SW 1271 (cell line): ENCODE measurements around the gene TBL3.
"Not testable (repeated sequence)": the region's sequence is repeated elsewhere in the genome, so short reads cannot be mapped to it uniquely, and the experiment has no call there.

ENCODE experiments used
- DNase-seq, 2 experiments: peaks; one replicate each; lab custom pipeline; 2025; lab: John Stamatoyannopoulos, UW

TBL3 gene

GRCh38 chr16:1999866-2000514, 28.1 kb downstream of the TBL3 start:
- DNase-seq = no peak

- no peak for DNase-seq
These were observed 29.2 kb downstream of the TBL3 start for GRCh38 chr16:2001035-2001434.

GRCh38 chr16:2001456-2002355, 29.9 kb downstream of the TBL3 start:
- no peak for DNase-seq

GRCh38 chr16:2002406-2003230, 30.8 kb downstream of the TBL3 start:
- DNase-seq = no peak

GRCh38 chr16:2003231-2003826, 31.5 kb downstream of the TBL3 start:
- no peak for DNase-seq

GRCh38 chr16:2003827-2004641, 32.2 kb downstream of the TBL3 start:
- peak in 1 of 2 experiments; percentile 63 for DNase-seq

GRCh38 chr16:2004795-2005517, 33.1 kb downstream of the TBL3 start:
- no peak for DNase-seq

GRCh38 chr16:2005646-2006045, 33.8 kb downstream of the TBL3 start:
- no peak for DNase-seq

GRCh38 chr16:2006317-2006716, 34.5 kb downstream of the TBL3 start:
- DNase-seq = no peak

GRCh38 chr16:2007081-2007836, 35.4 kb downstream of the TBL3 start:
- no peak for DNase-seq

- no peak for DNase-seq
These were observed 36.2 kb downstream of the TBL3 start for GRCh38 chr16:2008009-2008526.

- no peak for DNase-seq
These were observed 36.8 kb downstream of the TBL3 start for GRCh38 chr16:2008631-2009163.

- DNase-seq = no peak
These were observed 37.4 kb downstream of the TBL3 start for GRCh38 chr16:2009164-2009711.

GRCh38 chr16:2009791-2010510, 38.1 kb downstream of the TBL3 start, which contains the start of gene ZNF598:
Gene ZNF598, minus strand, starts transcription at chr16:2009821.
- DNase-seq = peak in 1 of 2 experiments; percentile 57

- not testable (repeated sequence) for DNase-seq
These were observed 39.9 kb downstream of the TBL3 start for GRCh38 chr16:2011726-2012125.

GRCh38 chr16:2013527-2013926, 41.7 kb downstream of the TBL3 start:
- DNase-seq = no peak

GRCh38 chr16:2015117-2015946, 43.5 kb downstream of the TBL3 start:
- no peak for DNase-seq

GRCh38 chr16:2015947-2016208, 44.0 kb downstream of the TBL3 start:
- DNase-seq = no peak
